K562 (cell line): Measurements from ENCODE around the gene MTHFR. TPM values are rescaled to one million over a fixed set of nuclear protein-coding genes. Genes with fewer than 3 reads are reported as not detected.
A peak's percentile ranks its signal among the peaks of the same experiment; 100 is the strongest.

ENCODE experiments used
- CBX2 ChIP-seq: fragments of 200-600 bp; sonication (generic); IDR thresholded peaks from one replicate; pipeline ENCODE4 v1.6.1; 2012; ENCODE audit warnings: mild to moderate bottlenecking, low read length, inconsistent platforms; ENCODE audit not compliant: insufficient read depth, poor library complexity, severe bottlenecking
- DMBX1 ChIP-seq: fragments of 250-450 bp; sonication (Bioruptor Pico); IDR thresholded peaks from 2 replicates; pipeline ENCODE4 v1.8.0; 2022; ENCODE audit warnings: inconsistent platforms, mild to moderate bottlenecking, moderate library complexity, borderline replicate concordance
- ETV1 ChIP-seq: fragments of 450-650 bp; conservative IDR thresholded peaks from 2 replicates; pipeline ENCODE4 v1.6.1; 2016; ENCODE audit warnings: missing genetic modification characterization, control low read depth, low read depth, missing compliant biosample characterization
- GABPA ChIP-seq: fragments of 200-800 bp; sonication (Bioruptor generic); conservative IDR thresholded peaks from 2 replicates; pipeline ENCODE4 v1.6.1; 2016; ENCODE audit warnings: low read depth, missing genetic modification characterization, missing compliant biosample characterization
- KLF6 ChIP-seq: fragments of 250-450 bp; sonication (Bioruptor Pico); IDR thresholded peaks from 2 replicates; pipeline ENCODE4 v1.4.0; 2020; ENCODE audit warnings: mild to moderate bottlenecking, moderate library complexity, borderline replicate concordance
- LARP7 ChIP-seq: fragments of 450-650 bp; IDR thresholded peaks from 2 replicates; pipeline ENCODE4 v1.6.1; 2016
- MECOM ChIP-seq: fragments of 250-450 bp; sonication (Bioruptor Pico); IDR thresholded peaks from 2 replicates; pipeline ENCODE4 v1.8.0; 2022; ENCODE audit warnings: inconsistent platforms
- MIER1 ChIP-seq: fragments of 450-650 bp; IDR thresholded peaks from 2 replicates; pipeline ENCODE4 v1.6.1; 2016; ENCODE audit warnings: antibody characterized with exemption, mild to moderate bottlenecking, low read depth
- PHF21A ChIP-seq: fragments of 450-650 bp; IDR thresholded peaks from 2 replicates; pipeline ENCODE4 v1.6.1; 2017; ENCODE audit warnings: low read depth, borderline replicate concordance
- RBM15 ChIP-seq: fragments of 200-400 bp; formaldehyde crosslinking; IDR thresholded peaks from 2 replicates; pipeline ENCODE4 v1.6.1; 2018; ENCODE audit warnings: mild to moderate bottlenecking, low read length, moderate library complexity; ENCODE audit not compliant: insufficient read depth
- SMAD4 ChIP-seq: fragments of 250-450 bp; sonication (Bioruptor Pico); conservative IDR thresholded peaks from 2 replicates; pipeline ENCODE4 v1.8.0; 2021; ENCODE audit warnings: inconsistent platforms, mild to moderate bottlenecking, moderate library complexity
- SP1 ChIP-seq: sonication (generic); formaldehyde crosslinking; IDR thresholded peaks from 2 replicates; pipeline ENCODE4 v1.8.1; 2022; ENCODE audit warnings: mild to moderate bottlenecking, missing genetic modification reagents
- ZKSCAN3 ChIP-seq: fragments of 250-450 bp; sonication (Bioruptor Pico); IDR thresholded peaks from 2 replicates; pipeline ENCODE4 v1.4.0; 2020
- ZNF232 ChIP-seq: sonication (generic); formaldehyde crosslinking; IDR thresholded peaks from 2 replicates; pipeline ENCODE4 v1.8.0; 2022; ENCODE audit warnings: mild to moderate bottlenecking, missing genetic modification reagents
- polyA plus RNA-seq, 8 experiments: library from polyadenylated mRNA; depleted of rRNA in 4 of 8; stranded (reverse) in 5 of 8; unstranded in 3 of 8; fragments of >200 nt; fragmentation: Nextera tagmentation in 2 of 8; fragmentation: Illumina TruSeq in 1 of 8; extraction: Ambion mirVana in 2 of 8; extraction: Trizol in 1 of 8; gene quantifications; 2 replicates each; pipeline versions ENCODE4 v1.2.1 to v1.2.3, GENCODE V29; 2011 to 2014; ENCODE audit warnings: inconsistent platforms in 1 of 8, missing spikeins in 1 of 8
- total RNA-seq, 7 experiments: library from RNA; depleted of rRNA in 6 of 7; stranded (reverse); fragments of >200 nt in 6 of 7; fragmentation: Illumina TruSeq in 2 of 7; extraction: Trizol in 2 of 7; gene quantifications; 2 replicates each; pipeline versions ENCODE4 v1.2.1 to v1.2.3, GENCODE V29; 2011 to 2021; ENCODE audit warnings: low replicate concordance in 1 of 7
- TF ChIP-seq, protein P1 (sequence below), 2 experiments: fragments of 450-650 bp in 1 of 2; sonication (generic) in 1 of 2; formaldehyde crosslinking in 1 of 2; IDR thresholded peaks; 2 replicates each; pipeline versions ENCODE4 v1.7.1 to v1.9.0; 2016 to 2022; ENCODE audit warnings: inconsistent platforms in 1 of 2, mild to moderate bottlenecking in 1 of 2, missing genetic modification reagents in 1 of 2
- TF ChIP-seq, protein P2 (sequence below), 2 experiments: fragments of 250-450 bp in 1 of 2; fragments of 450-650 bp in 1 of 2; sonication (Bioruptor Pico) in 1 of 2; IDR thresholded peaks; 2 replicates each; pipeline versions ENCODE4 v1.6.1 to v1.8.0; 2016 to 2021; ENCODE audit warnings: mild to moderate bottlenecking in 2 of 2, moderate library complexity in 2 of 2, missing compliant biosample characterization in 1 of 2, missing genetic modification characterization in 1 of 2

The MTHFR gene
- total and polyA plus RNA-seq, 9 of the 15 experiments (the other 6 are each of a cell fraction or from before 2014, with no cell fraction given): 5.0 to 104 (median 62.6) TPM

DNA sequence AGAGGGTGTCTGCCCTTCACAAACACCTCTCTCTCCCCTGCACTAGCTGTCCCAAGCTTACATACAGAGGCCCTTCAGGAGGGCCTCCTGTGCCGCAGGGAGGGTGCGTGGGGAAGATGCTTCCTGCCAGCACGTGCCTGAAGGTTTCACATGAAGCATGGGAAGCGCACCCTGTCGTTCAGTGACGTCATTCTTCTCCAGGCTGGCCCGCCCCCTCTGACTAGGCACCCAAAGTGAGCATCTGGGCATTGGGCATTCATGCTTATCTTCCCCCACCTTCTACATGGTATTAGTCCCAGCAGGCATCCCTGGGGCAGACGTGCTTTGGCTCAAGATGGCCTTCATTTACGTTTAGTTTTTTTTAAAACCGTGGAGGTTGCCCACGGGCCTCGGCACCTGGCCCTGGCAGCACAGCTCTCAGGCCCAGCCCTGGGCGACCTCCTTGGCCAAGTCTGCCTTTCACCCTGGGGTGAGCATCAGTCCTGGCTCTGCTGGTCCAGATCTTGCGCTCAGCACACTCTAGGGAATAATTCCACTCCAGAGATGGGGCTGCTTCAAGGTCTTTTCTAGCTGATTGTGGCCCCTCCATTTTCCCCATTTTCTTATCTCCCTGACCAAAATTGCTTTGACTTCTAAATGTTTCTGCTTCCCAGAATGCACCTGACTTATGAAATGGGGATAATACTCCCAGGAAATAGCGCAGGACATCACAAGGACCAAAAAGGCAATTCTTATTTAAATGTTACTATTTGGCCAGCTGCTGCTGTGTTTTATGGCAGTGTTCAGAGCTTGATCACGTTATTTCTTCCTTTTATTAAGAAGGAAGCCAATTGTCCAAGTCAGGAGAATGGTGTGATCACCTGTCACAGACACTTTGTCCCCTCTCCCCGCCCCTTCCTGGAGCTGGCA is 35.7 kb upstream of the MTHFR start (continued):
- TF ChIP-seq, protein P1, sequence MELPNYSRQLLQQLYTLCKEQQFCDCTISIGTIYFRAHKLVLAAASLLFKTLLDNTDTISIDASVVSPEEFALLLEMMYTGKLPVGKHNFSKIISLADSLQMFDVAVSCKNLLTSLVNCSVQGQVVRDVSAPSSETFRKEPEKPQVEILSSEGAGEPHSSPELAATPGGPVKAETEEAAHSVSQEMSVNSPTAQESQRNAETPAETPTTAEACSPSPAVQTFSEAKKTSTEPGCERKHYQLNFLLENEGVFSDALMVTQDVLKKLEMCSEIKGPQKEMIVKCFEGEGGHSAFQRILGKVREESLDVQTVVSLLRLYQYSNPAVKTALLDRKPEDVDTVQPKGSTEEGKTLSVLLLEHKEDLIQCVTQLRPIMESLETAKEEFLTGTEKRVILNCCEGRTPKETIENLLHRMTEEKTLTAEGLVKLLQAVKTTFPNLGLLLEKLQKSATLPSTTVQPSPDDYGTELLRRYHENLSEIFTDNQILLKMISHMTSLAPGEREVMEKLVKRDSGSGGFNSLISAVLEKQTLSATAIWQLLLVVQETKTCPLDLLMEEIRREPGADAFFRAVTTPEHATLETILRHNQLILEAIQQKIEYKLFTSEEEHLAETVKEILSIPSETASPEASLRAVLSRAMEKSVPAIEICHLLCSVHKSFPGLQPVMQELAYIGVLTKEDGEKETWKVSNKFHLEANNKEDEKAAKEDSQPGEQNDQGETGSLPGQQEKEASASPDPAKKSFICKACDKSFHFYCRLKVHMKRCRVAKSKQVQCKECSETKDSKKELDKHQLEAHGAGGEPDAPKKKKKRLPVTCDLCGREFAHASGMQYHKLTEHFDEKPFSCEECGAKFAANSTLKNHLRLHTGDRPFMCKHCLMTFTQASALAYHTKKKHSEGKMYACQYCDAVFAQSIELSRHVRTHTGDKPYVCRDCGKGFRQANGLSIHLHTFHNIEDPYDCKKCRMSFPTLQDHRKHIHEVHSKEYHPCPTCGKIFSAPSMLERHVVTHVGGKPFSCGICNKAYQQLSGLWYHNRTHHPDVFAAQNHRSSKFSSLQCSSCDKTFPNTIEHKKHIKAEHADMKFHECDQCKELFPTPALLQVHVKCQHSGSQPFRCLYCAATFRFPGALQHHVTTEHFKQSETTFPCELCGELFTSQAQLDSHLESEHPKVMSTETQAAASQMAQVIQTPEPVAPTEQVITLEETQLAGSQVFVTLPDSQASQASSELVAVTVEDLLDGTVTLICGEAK (IDR thresholded peaks at IDR 0.05): 0 out of 2 replicates have a peak, but pooled peaks have one; percentile 13
- TF ChIP-seq, protein P1 (CRISPR knock-in tag; IDR thresholded peaks at IDR 0.05): no peak
- TF ChIP-seq ZKSCAN3 (no peak), MECOM (peak; percentile 64), PHF21A (no peak), ZNF232 (CRISPR knock-in tag) (no peak), GABPA (tag) (no peak; the same call in 1 of the 2 replicates), SP1 (CRISPR knock-in tag) (no peak), RBM15 (no peak), SMAD4 (CRISPR knock-in tag) (0 out of 2 replicates have a peak, but pooled peaks have one; percentile 55), LARP7 (no peak), MIER1 (no peak), ETV1 (tag) (0 out of 2 replicates have a peak, but pooled peaks have one; percentile 25), DMBX1 (peak; percentile 84; the same call in 1 of the 2 replicates), CBX2 (no peak), KLF6 (no peak)
- TF ChIP-seq, protein P2, sequence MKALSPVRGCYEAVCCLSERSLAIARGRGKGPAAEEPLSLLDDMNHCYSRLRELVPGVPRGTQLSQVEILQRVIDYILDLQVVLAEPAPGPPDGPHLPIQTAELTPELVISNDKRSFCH (CRISPR knock-in tag; IDR thresholded peaks at IDR 0.05): no peak
- TF ChIP-seq, protein P2 (tag; IDR thresholded peaks at IDR 0.05): peak; percentile 34; the same call in 1 of the 2 replicates
